ENCODE data around the gene CTTN. TPM values are rescaled to one million over a fixed set of nuclear protein-coding genes. Genes with fewer than 3 reads are reported as not detected.

Gene CTTN
- total RNA-seq, 1 donor, result 16.5 TPM

GRCh38 chr11:70423523-70424505 lies 25.5 kb downstream of the CTTN start:
- Histone ChIP-seq H3K27me3 (ENCODE audit: insufficient read depth, low read length) (peaks cover 36% of the 10 kb centered on the region), H3K9me3 (ENCODE audit: low read depth, low read length) (no peaks in the 10 kb centered on the region), H3K4me1 (ENCODE audit: insufficient read depth, low read length) (peaks cover 9% of the 10 kb centered on the region), H3K4me3 (ENCODE audit: low read length) (no peak overlapping the region)

DNA sequence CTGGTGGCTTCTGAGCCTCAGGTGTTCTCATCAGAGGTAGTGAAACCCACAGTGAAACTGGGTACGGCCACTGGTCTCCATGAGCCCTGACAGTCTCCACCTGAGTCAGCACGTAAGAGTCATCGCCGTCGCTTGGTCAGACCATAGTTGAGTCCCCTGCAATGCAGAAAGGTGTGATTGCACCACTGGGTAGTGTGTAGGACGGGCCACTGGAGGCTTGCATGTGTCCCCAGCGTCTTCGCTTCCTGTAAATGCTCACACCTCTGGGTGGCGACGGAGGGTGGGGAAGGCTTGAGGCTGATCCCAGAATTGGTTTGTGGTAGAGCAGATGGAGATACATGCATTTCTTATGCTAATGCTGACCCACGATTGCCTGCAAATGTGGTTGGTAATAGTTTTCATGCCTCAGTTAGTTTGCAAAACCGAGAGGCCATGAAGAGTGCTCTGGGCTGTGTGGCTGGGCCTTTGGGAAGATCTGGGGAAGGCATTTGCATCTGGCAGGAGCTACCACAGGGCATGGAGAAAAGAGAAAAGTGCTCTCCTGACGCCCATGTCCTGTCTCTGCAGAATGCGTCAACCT lies 26.5 kb downstream of the CTTN start:
- H3K27me3 ChIP-seq (ENCODE audit: insufficient read depth, low read length), result peaks cover 32% of the 10 kb centered on the region
- H3K9me3 ChIP-seq (ENCODE audit: low read depth, low read length), result no peaks in the 10 kb centered on the region
- H3K4me1 ChIP-seq (ENCODE audit: insufficient read depth, low read length), result peaks cover 9% of the 10 kb centered on the region
- H3K4me3 ChIP-seq (ENCODE audit: low read length), result no peak overlapping the region

- Histone ChIP-seq H3K9me3 (ENCODE audit: low read depth, low read length) (no peaks in the 10 kb centered on the region), H3K4me1 (ENCODE audit: insufficient read depth, low read length) (peaks cover 9% of the 10 kb centered on the region), H3K27me3 (ENCODE audit: insufficient read depth, low read length) (peaks cover 16% of the 10 kb centered on the region), H3K4me3 (ENCODE audit: low read length) (no peak overlapping the region)
These were observed 29.1 kb downstream of the CTTN start for GRCh38 chr11:70427436-70427835.

DNA sequence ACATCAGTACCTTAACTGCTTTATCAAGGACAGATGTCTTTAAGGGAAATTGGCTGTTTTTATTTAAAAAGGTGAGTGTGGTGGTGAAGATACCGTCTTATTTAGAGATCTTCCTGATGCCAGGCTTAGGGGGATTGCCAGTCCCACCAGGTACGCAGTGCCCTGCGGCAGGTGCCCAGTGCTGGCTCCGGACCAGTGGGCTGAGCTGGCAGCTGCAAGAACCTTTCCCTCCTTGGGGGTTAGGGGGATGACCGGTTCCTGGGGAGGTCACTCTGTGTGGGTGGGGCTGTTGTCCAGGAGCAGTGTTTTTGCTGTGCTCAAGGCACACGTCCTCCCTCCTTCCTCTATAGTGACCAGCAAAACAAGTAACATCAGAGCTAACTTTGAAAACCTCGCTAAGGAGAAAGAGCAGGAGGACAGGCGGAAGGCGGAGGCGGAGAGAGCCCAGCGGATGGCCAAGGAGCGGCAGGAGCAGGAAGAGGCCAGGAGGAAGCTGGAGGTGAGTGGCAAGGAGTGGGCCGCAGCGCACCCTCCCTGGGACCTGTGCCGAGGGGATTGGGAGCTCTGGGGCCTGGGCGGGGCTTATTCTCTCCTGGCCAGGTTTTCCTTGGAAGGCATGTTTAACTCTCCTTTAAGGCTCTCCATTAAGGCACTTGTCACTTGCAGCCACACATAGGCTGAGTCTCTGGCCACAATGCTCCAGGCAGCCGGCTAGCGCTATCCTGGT lies 30.5 kb downstream of the CTTN start:
- Histone ChIP-seq H3K27me3 (ENCODE audit: insufficient read depth, low read length) (peaks cover 13% of the 10 kb centered on the region), H3K9me3 (ENCODE audit: low read depth, low read length) (no peaks in the 10 kb centered on the region), H3K4me3 (ENCODE audit: low read length) (no peak overlapping the region), H3K4me1 (ENCODE audit: insufficient read depth, low read length) (peaks cover 9% of the 10 kb centered on the region)

- Histone ChIP-seq H3K4me1 (ENCODE audit: insufficient read depth, low read length) (peaks cover 6% of the 10 kb centered on the region), H3K4me3 (ENCODE audit: low read length) (no peak overlapping the region), H3K9me3 (ENCODE audit: low read depth, low read length) (no peaks in the 10 kb centered on the region), H3K27me3 (ENCODE audit: insufficient read depth, low read length) (peaks cover 13% of the 10 kb centered on the region)
These were observed 31.0 kb downstream of the CTTN start for GRCh38 chr11:70429428-70429705.

- Histone ChIP-seq H3K4me3 (ENCODE audit: low read length) (no peak overlapping the region), H3K4me1 (ENCODE audit: insufficient read depth, low read length) (peaks cover under 1% of the 10 kb centered on the region), H3K27me3 (ENCODE audit: insufficient read depth, low read length) (peaks cover 13% of the 10 kb centered on the region), H3K9me3 (ENCODE audit: low read depth, low read length) (no peaks in the 10 kb centered on the region)
These were observed 31.6 kb downstream of the CTTN start for GRCh38 chr11:70429724-70430521.

DNA sequence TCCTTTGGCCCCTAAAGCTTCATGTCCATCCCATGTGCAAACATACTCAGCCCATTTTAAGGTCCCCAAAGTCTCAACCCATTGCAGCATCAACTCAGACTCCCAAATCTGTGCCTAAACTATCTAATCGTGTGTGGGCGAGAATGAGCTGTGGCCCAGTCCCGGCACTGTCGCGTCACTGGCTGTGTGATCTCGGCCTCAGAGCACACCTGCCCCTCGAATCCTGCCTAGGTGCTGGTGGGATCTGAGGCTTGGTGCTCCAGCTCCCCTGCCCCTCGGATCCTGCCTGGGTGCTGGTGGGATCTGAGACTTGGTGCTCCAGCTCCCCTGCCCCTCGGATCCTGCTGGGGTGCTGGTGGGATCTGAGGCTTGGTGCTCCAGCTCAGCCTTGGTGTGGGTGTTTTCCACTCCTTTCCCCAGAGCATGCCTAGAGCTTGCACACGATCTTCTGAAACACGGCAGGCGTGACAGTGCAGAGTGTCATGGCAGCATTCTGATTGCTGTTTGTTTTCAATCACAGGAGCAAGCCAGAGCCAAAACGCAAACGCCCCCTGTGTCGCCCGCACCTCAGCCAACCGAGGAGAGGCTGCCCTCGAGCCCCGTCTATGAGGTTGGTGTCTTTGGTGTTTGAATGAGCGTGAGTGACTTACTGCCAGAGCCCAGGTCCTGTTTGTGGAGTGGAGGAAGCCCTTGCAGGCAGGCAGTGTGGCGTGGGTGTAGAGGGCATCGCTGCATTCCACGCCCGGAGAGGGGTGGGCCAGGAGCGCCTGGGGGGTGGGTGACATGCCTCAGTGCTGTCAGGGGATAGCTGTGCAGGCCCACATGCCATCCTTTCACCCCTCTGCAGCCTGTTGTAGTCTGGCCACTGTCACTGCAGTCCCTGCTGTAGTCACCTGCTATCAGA lies 32.6 kb downstream of the CTTN start:
- no peaks in the 10 kb centered on the region for H3K9me3 ChIP-seq (ENCODE audit: low read depth, low read length)
- no peaks in the 10 kb centered on the region for H3K4me1 ChIP-seq (ENCODE audit: insufficient read depth, low read length)
- H3K4me3 ChIP-seq (ENCODE audit: low read length), result no peak overlapping the region
- peaks cover 9% of the 10 kb centered on the region for H3K27me3 ChIP-seq (ENCODE audit: insufficient read depth, low read length)

- no peak overlapping the region for H3K4me3 ChIP-seq (ENCODE audit: low read length)
- H3K4me1 ChIP-seq (ENCODE audit: insufficient read depth, low read length), result no peaks in the 10 kb centered on the region
- H3K27me3 ChIP-seq (ENCODE audit: insufficient read depth, low read length), result peaks cover 9% of the 10 kb centered on the region
- H3K9me3 ChIP-seq (ENCODE audit: low read depth, low read length), result no peaks in the 10 kb centered on the region
These were observed 33.3 kb downstream of the CTTN start for GRCh38 chr11:70431611-70432010.

- Histone ChIP-seq H3K27me3 (ENCODE audit: insufficient read depth, low read length) (peaks cover 9% of the 10 kb centered on the region), H3K9me3 (ENCODE audit: low read depth, low read length) (no peaks in the 10 kb centered on the region), H3K4me3 (ENCODE audit: low read length) (no peak overlapping the region), H3K4me1 (ENCODE audit: insufficient read depth, low read length) (no peaks in the 10 kb centered on the region)
These were observed 33.7 kb downstream of the CTTN start for GRCh38 chr11:70432065-70432464.

GRCh38 chr11:70432580-70432979 lies 34.3 kb downstream of the CTTN start:
- Histone ChIP-seq H3K27me3 (ENCODE audit: insufficient read depth, low read length) (peaks cover 6% of the 10 kb centered on the region), H3K9me3 (ENCODE audit: low read depth, low read length) (no peaks in the 10 kb centered on the region), H3K4me3 (ENCODE audit: low read length) (no peak overlapping the region), H3K4me1 (ENCODE audit: insufficient read depth, low read length) (no peaks in the 10 kb centered on the region)

DNA sequence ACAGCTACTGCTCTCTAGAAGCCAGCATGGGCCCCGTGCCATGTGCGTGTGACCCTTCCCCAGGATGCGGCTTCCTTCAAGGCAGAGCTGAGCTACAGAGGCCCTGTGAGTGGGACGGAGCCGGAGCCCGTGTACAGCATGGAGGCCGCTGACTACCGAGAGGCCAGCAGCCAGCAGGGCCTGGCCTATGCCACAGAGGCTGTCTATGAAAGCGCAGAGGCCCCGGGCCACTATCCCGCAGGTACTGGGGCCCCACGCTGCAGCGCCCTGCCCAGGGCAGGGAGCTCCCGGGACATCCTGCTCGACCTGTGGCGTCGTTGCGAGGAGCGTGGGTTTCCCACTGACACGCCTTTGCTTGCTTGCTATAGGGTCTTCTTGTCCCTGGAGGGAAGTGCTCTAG lies 34.7 kb downstream of the CTTN start:
- Histone ChIP-seq H3K4me3 (ENCODE audit: low read length) (no peak overlapping the region), H3K4me1 (ENCODE audit: insufficient read depth, low read length) (no peaks in the 10 kb centered on the region), H3K9me3 (ENCODE audit: low read depth, low read length) (no peaks in the 10 kb centered on the region), H3K27me3 (ENCODE audit: insufficient read depth, low read length) (peaks cover 5% of the 10 kb centered on the region)

DNA sequence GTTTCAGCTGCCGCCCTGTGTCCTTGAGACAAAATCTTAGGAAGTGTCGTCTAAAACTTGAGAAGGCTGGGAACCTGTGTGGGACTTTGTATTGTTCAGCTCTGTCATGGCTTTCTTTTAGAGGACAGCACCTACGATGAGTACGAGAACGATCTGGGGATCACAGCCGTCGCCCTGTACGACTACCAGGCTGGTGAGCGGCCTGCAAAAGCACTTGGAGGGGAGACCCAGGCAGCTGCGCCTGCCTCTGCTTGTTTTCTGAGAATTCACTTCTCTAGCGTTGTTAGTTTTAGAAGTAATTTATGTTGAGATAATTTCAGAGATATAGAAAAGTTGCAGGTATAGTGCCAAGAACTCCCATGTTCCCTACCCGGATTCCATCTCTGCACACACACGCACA lies 35.2 kb downstream of the CTTN start:
- Histone ChIP-seq H3K27me3 (ENCODE audit: insufficient read depth, low read length) (peaks cover 5% of the 10 kb centered on the region), H3K4me1 (ENCODE audit: insufficient read depth, low read length) (no peaks in the 10 kb centered on the region), H3K4me3 (ENCODE audit: low read length) (no peak overlapping the region), H3K9me3 (ENCODE audit: low read depth, low read length) (no peaks in the 10 kb centered on the region)

GRCh38 chr11:70433966-70434812 lies 35.9 kb downstream of the CTTN start:
- Histone ChIP-seq H3K4me3 (ENCODE audit: low read length) (no peak overlapping the region), H3K27me3 (ENCODE audit: insufficient read depth, low read length) (peaks cover 5% of the 10 kb centered on the region), H3K4me1 (ENCODE audit: insufficient read depth, low read length) (no peaks in the 10 kb centered on the region), H3K9me3 (ENCODE audit: low read depth, low read length) (no peaks in the 10 kb centered on the region)

Data from mononuclear cell (primary cell).